ENCODE results near the gene SOWAHD. TPM values are rescaled to one million over a fixed set of nuclear protein-coding genes. Genes with fewer than 3 reads are reported as not detected.
"Not testable (repeated sequence)": the region's sequence is repeated elsewhere in the genome, so short reads cannot be mapped to it uniquely, and the experiment has no call there.

Gene SOWAHD
- total RNA-seq, 1 donor from 2014 or later: 0.54 TPM

- Mint-ChIP-seq H3K27ac (ENCODE audit: unreplicated experiment) (peak overlapping the region; percentile 97), H3K4me1 (ENCODE audit: low read depth, unreplicated experiment) (peaks cover 13% of the 10 kb centered on the region), H3K36me3 (ENCODE audit: low read depth, unreplicated experiment) (no peaks in the 10 kb centered on the region), H3K4me3 (ENCODE audit: unreplicated experiment) (peak overlapping the region; percentile 60), H3K9me3 (ENCODE audit: unreplicated experiment) (no peaks in the 10 kb centered on the region), H3K27me3 (ENCODE audit: low read depth, unreplicated experiment) (peaks cover 6% of the 10 kb centered on the region)
- TF ChIP-seq CTCF (IDR thresholded peaks at IDR 0.05; ENCODE audit: insufficient read depth, low read depth, low read length) (no peak), EZH2 (IDR thresholded peaks at IDR 0.05; ENCODE audit: insufficient read depth, low read length) (no peak)
- no peak overlapping the region for H2AFZ ChIP-seq (ENCODE audit: low read depth, low read length)
- H3K79me2 ChIP-seq (ENCODE audit: insufficient read depth, low read length): no peaks in the 10 kb centered on the region
- FAIRE-seq (peak; percentile 98), DNase-seq (ENCODE audit: low read depth) (peak; percentile 86)
- H3K4me2 ChIP-seq (ENCODE audit: low read length): peak overlapping the region; percentile 64
- no peak overlapping the region for H3K4me3 ChIP-seq (ENCODE audit: insufficient read depth, low read depth, low read length)
- no peaks in the 10 kb centered on the region for H3K36me3 ChIP-seq (ENCODE audit: insufficient read depth, low read length)
- peaks cover 11% of the 10 kb centered on the region for H3K4me1 ChIP-seq (ENCODE audit: insufficient read depth, low read length)
- H4K20me1 ChIP-seq (ENCODE audit: insufficient read depth, low read length): no peaks in the 10 kb centered on the region
- H3K9ac ChIP-seq (ENCODE audit: low read length): peak overlapping the region; percentile 40
- no peak overlapping the region for H3K27ac ChIP-seq (ENCODE audit: low read depth, low read length)
- H3K9me3 ChIP-seq (ENCODE audit: insufficient read depth, low read depth, low read length): no peaks in the 10 kb centered on the region
- H3K27me3 ChIP-seq (ENCODE audit: insufficient read depth, low read length): no peaks in the 10 kb centered on the region
Observed at GRCh38 chrX:119763181-119763580, 4.8 kb downstream of the SOWAHD start.

GRCh38 chrX:119763836-119764387 is 5.5 kb downstream of the SOWAHD start:
- no peaks in the 10 kb centered on the region for H3K27me3 ChIP-seq (ENCODE audit: insufficient read depth, low read length)
- Mint-ChIP-seq H3K27ac (ENCODE audit: unreplicated experiment) (peak overlapping the region; percentile 97), H3K4me1 (ENCODE audit: low read depth, unreplicated experiment) (peaks cover 13% of the 10 kb centered on the region), H3K36me3 (ENCODE audit: low read depth, unreplicated experiment) (no peaks in the 10 kb centered on the region), H3K9me3 (ENCODE audit: unreplicated experiment) (no peaks in the 10 kb centered on the region), H3K4me3 (ENCODE audit: unreplicated experiment) (no peak overlapping the region), H3K27me3 (ENCODE audit: low read depth, unreplicated experiment) (peaks cover 6% of the 10 kb centered on the region)
- H3K4me1 ChIP-seq (ENCODE audit: insufficient read depth, low read length): peaks cover 9% of the 10 kb centered on the region
- no peaks in the 10 kb centered on the region for H4K20me1 ChIP-seq (ENCODE audit: insufficient read depth, low read length)
- DNase-seq (ENCODE audit: low read depth) (no peak), FAIRE-seq (peak; percentile 34)
- no peak overlapping the region for H2AFZ ChIP-seq (ENCODE audit: low read depth, low read length)
- H3K9me3 ChIP-seq (ENCODE audit: insufficient read depth, low read depth, low read length): no peaks in the 10 kb centered on the region
- H3K79me2 ChIP-seq (ENCODE audit: insufficient read depth, low read length): no peaks in the 10 kb centered on the region
- peak overlapping the region; percentile 64 for H3K4me2 ChIP-seq (ENCODE audit: low read length)
- H3K4me3 ChIP-seq (ENCODE audit: insufficient read depth, low read depth, low read length): no peak overlapping the region
- H3K36me3 ChIP-seq (ENCODE audit: insufficient read depth, low read length): no peaks in the 10 kb centered on the region
- no peak for TF ChIP-seq CTCF (IDR thresholded peaks at IDR 0.05; ENCODE audit: insufficient read depth, low read depth, low read length)
- TF ChIP-seq EZH2 (IDR thresholded peaks at IDR 0.05; ENCODE audit: insufficient read depth, low read length): no peak
- H3K27ac ChIP-seq (ENCODE audit: low read depth, low read length): no peak overlapping the region
- no peak overlapping the region for H3K9ac ChIP-seq (ENCODE audit: low read length)

DNA sequence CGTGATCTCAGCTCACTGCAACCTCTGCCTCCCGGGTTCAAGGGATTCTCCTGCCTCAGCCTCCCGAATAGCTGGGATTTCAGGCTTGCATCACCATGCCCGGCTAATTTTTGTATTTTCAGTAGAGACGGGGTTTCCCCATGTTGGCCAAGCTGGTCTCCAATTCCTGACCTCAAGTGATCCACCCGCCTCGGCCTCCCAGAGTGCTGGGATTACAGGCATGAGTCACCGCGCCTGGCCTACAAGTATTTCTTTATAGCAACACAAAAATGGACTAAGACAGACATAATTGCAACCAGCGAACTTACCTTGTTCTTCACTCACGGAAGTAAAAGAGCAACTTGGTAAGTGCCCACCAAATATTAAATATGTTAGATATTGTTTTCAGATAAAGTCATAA is 10.0 kb downstream of the SOWAHD start:
- not testable (repeated sequence) for H3K4me1 Mint-ChIP-seq (ENCODE audit: low read depth, unreplicated experiment); H3K27ac ChIP-seq (ENCODE audit: low read depth, low read length); H2AFZ ChIP-seq (ENCODE audit: low read depth, low read length); H3K36me3 ChIP-seq (ENCODE audit: insufficient read depth, low read length); H4K20me1 ChIP-seq (ENCODE audit: insufficient read depth, low read length); H3K9me3 Mint-ChIP-seq (ENCODE audit: unreplicated experiment); H3K4me1 ChIP-seq (ENCODE audit: insufficient read depth, low read length); H3K36me3 Mint-ChIP-seq (ENCODE audit: low read depth, unreplicated experiment); H3K4me2 ChIP-seq (ENCODE audit: low read length); H3K9me3 ChIP-seq (ENCODE audit: insufficient read depth, low read depth, low read length); H3K4me3 Mint-ChIP-seq (ENCODE audit: unreplicated experiment); H3K27me3 ChIP-seq (ENCODE audit: insufficient read depth, low read length); FAIRE-seq; H3K27ac Mint-ChIP-seq (ENCODE audit: unreplicated experiment); H3K4me3 ChIP-seq (ENCODE audit: insufficient read depth, low read depth, low read length); H3K27me3 Mint-ChIP-seq (ENCODE audit: low read depth, unreplicated experiment); H3K9ac ChIP-seq (ENCODE audit: low read length); H3K79me2 ChIP-seq (ENCODE audit: insufficient read depth, low read length)
- DNase-seq (ENCODE audit: low read depth): peak; percentile 44

DNA sequence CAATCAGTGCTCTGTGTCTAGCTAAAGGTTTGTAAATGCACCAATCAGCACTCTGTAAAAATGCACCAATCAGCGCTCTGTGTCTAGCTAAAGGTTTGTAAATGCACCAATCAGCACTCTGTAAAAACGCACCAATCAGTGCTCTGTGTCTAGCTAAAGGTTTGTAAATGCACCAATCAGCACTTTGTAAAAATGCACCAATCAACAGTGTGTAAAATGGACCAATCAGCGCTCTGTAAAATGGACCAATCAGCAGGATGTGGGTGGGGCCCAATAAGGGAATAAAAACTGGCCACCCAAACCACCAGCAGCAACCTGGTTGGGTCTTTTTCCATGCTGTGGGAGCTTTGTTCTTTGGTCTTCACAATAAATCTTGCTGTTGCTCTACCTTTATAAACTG is 11.0 kb downstream of the SOWAHD start:
- not testable (repeated sequence) for H3K4me3 ChIP-seq (ENCODE audit: insufficient read depth, low read depth, low read length); H3K9me3 ChIP-seq (ENCODE audit: insufficient read depth, low read depth, low read length); FAIRE-seq; H3K4me1 ChIP-seq (ENCODE audit: insufficient read depth, low read length); H3K27me3 Mint-ChIP-seq (ENCODE audit: low read depth, unreplicated experiment); H3K36me3 ChIP-seq (ENCODE audit: insufficient read depth, low read length); H3K9me3 Mint-ChIP-seq (ENCODE audit: unreplicated experiment); DNase-seq (ENCODE audit: low read depth); H3K4me2 ChIP-seq (ENCODE audit: low read length); H3K27ac ChIP-seq (ENCODE audit: low read depth, low read length); H3K79me2 ChIP-seq (ENCODE audit: insufficient read depth, low read length); H3K36me3 Mint-ChIP-seq (ENCODE audit: low read depth, unreplicated experiment); H2AFZ ChIP-seq (ENCODE audit: low read depth, low read length); H4K20me1 ChIP-seq (ENCODE audit: insufficient read depth, low read length); H3K9ac ChIP-seq (ENCODE audit: low read length); H3K4me1 Mint-ChIP-seq (ENCODE audit: low read depth, unreplicated experiment); H3K27me3 ChIP-seq (ENCODE audit: insufficient read depth, low read length); H3K27ac Mint-ChIP-seq (ENCODE audit: unreplicated experiment); H3K4me3 Mint-ChIP-seq (ENCODE audit: unreplicated experiment)

Measured in astrocyte (in vitro differentiated cells and primary cell).